ENCODE measurements around the gene TICAM1. TPM values are rescaled to one million over a fixed set of nuclear protein-coding genes. Genes with fewer than 3 reads are reported as not detected.

TICAM1 gene
- total and polyA plus RNA-seq, 2 of the 13 experiments (the other 11 are each of a cell fraction or from before 2014, with no cell fraction given), result 0.33 to 0.95 TPM

- TF ChIP-seq THYN1 (CRISPR knock-in tag; IDR thresholded peaks at IDR 0.05; ENCODE audit: borderline replicate concordance, low read depth), result no peak
- TF ChIP-seq ELF1 (CRISPR knock-in tag; IDR thresholded peaks at IDR 0.05), result peak; percentile 97
- no peak for TF ChIP-seq MIER2 (CRISPR knock-in tag; IDR thresholded peaks at IDR 0.05)
- no peak for TF ChIP-seq HOXA9 (CRISPR knock-in tag; IDR thresholded peaks at IDR 0.05; ENCODE audit: borderline replicate concordance)
- no peak for TF ChIP-seq ZNF329 (CRISPR knock-in tag; IDR thresholded peaks at IDR 0.05; ENCODE audit: low read depth)
- no peak for TF ChIP-seq CREBL2 (CRISPR knock-in tag; IDR thresholded peaks at IDR 0.05; ENCODE audit: borderline replicate concordance)
- peak; percentile 83 for TF ChIP-seq NFYB (CRISPR knock-in tag; IDR thresholded peaks at IDR 0.05)
- TF ChIP-seq PATZ1 (CRISPR knock-in tag; IDR thresholded peaks at IDR 0.05), result no peak
- TF ChIP-seq ZBTB10 (CRISPR knock-in tag; IDR thresholded peaks at IDR 0.05; ENCODE audit: borderline replicate concordance), result no peak
- no peak for TF ChIP-seq ZBED4 (CRISPR knock-in tag; IDR thresholded peaks at IDR 0.05; ENCODE audit: borderline replicate concordance)
- no peak for TF ChIP-seq ZFP62 (CRISPR knock-in tag; IDR thresholded peaks at IDR 0.05)
- 0 out of 2 replicates have a peak, but pooled peaks have one; percentile 17 for TF ChIP-seq REPIN1 (CRISPR knock-in tag; IDR thresholded peaks at IDR 0.05; ENCODE audit: borderline replicate concordance, low read depth)
- TF ChIP-seq TOE1 (CRISPR knock-in tag; IDR thresholded peaks at IDR 0.05), result no peak
- TF ChIP-seq TRAFD1 (CRISPR knock-in tag; IDR thresholded peaks at IDR 0.05; ENCODE audit: borderline replicate concordance), result no peak
- peak; percentile 47; the same call in 1 of the 2 replicates for TF ChIP-seq ZNF350 (CRISPR knock-in tag; IDR thresholded peaks at IDR 0.05; ENCODE audit: borderline replicate concordance, low read depth)
- TF ChIP-seq GATAD2A (CRISPR knock-in tag; IDR thresholded peaks at IDR 0.05), result peak; percentile 38; the same call in 1 of the 2 replicates
- TF ChIP-seq YEATS2 (CRISPR knock-in tag; IDR thresholded peaks at IDR 0.05; ENCODE audit: borderline replicate concordance), result peak; percentile 55; the same call in 1 of the 2 replicates
- no peak for TF ChIP-seq KLF6 (CRISPR knock-in tag; IDR thresholded peaks at IDR 0.05)
These were observed 15.9 kb downstream of the TICAM1 start (continued) for GRCh38 chr19:4815426-4816201.

Measured in HepG2 (cell line).